ENCODE data around the gene KHDC4. TPM values are rescaled to one million over a fixed set of nuclear protein-coding genes. Genes with fewer than 3 reads are reported as not detected.

Gene KHDC4
- total RNA-seq, 1 donor from 2014 or later = 48.2 TPM

- no peaks in the 10 kb centered on the region for H3K9me3 ChIP-seq (ENCODE audit: insufficient read depth, low read depth, low read length)
- no peak overlapping the region for H2AFZ ChIP-seq (ENCODE audit: low read depth, low read length)
- no peak overlapping the region for H3K4me3 ChIP-seq (ENCODE audit: insufficient read depth, low read depth, low read length)
- FAIRE-seq = no peak
- no peak for DNase-seq (ENCODE audit: low read depth)
- H3K27ac Mint-ChIP-seq (ENCODE audit: unreplicated experiment) = no peak overlapping the region
- no peak for TF ChIP-seq EZH2 (IDR thresholded peaks at IDR 0.05; ENCODE audit: insufficient read depth, low read length)
- TF ChIP-seq CTCF (IDR thresholded peaks at IDR 0.05; ENCODE audit: insufficient read depth, low read depth, low read length) = no peak
- H3K4me1 ChIP-seq (ENCODE audit: insufficient read depth, low read length) = peaks cover 4% of the 10 kb centered on the region
- H3K79me2 ChIP-seq (ENCODE audit: insufficient read depth, low read length) = no peaks in the 10 kb centered on the region
- H3K4me2 ChIP-seq (ENCODE audit: low read length) = no peak overlapping the region
- H3K27ac ChIP-seq (ENCODE audit: low read depth, low read length) = no peak overlapping the region
- H3K36me3 ChIP-seq (ENCODE audit: insufficient read depth, low read length) = no peaks in the 10 kb centered on the region
- H3K36me3 Mint-ChIP-seq (ENCODE audit: low read depth, unreplicated experiment) = peaks cover 7% of the 10 kb centered on the region
- peaks cover 11% of the 10 kb centered on the region for H3K4me1 Mint-ChIP-seq (ENCODE audit: low read depth, unreplicated experiment)
- H3K4me3 Mint-ChIP-seq (ENCODE audit: unreplicated experiment) = no peak overlapping the region
- H3K9me3 Mint-ChIP-seq (ENCODE audit: unreplicated experiment) = no peaks in the 10 kb centered on the region
- H3K9ac ChIP-seq (ENCODE audit: low read length) = no peak overlapping the region
- no peaks in the 10 kb centered on the region for H4K20me1 ChIP-seq (ENCODE audit: insufficient read depth, low read length)
- H3K27me3 Mint-ChIP-seq (ENCODE audit: low read depth, unreplicated experiment) = no peaks in the 10 kb centered on the region
- no peaks in the 10 kb centered on the region for H3K27me3 ChIP-seq (ENCODE audit: insufficient read depth, low read length)
Observed at GRCh38 chr1:155880950-155881349, 53.3 kb downstream of the KHDC4 start.

- Histone ChIP-seq H3K36me3 (ENCODE audit: insufficient read depth, low read length) (no peaks in the 10 kb centered on the region), H3K4me2 (ENCODE audit: low read length) (no peak overlapping the region), H3K9ac (ENCODE audit: low read length) (no peak overlapping the region), H3K9me3 (ENCODE audit: insufficient read depth, low read depth, low read length) (no peaks in the 10 kb centered on the region), H3K4me1 (ENCODE audit: insufficient read depth, low read length) (peaks cover 4% of the 10 kb centered on the region), H3K79me2 (ENCODE audit: insufficient read depth, low read length) (no peaks in the 10 kb centered on the region), H3K27ac (ENCODE audit: low read depth, low read length) (no peak overlapping the region), H2AFZ (ENCODE audit: low read depth, low read length) (no peak overlapping the region), H3K4me3 (ENCODE audit: insufficient read depth, low read depth, low read length) (no peak overlapping the region), H4K20me1 (ENCODE audit: insufficient read depth, low read length) (no peaks in the 10 kb centered on the region), H3K27me3 (ENCODE audit: insufficient read depth, low read length) (no peaks in the 10 kb centered on the region)
- TF ChIP-seq EZH2 (IDR thresholded peaks at IDR 0.05; ENCODE audit: insufficient read depth, low read length) (no peak), CTCF (IDR thresholded peaks at IDR 0.05; ENCODE audit: insufficient read depth, low read depth, low read length) (no peak)
- FAIRE-seq (no peak), DNase-seq (ENCODE audit: low read depth) (no peak)
- H3K9me3 Mint-ChIP-seq (ENCODE audit: unreplicated experiment) = no peaks in the 10 kb centered on the region
- peaks cover 6% of the 10 kb centered on the region for H3K36me3 Mint-ChIP-seq (ENCODE audit: low read depth, unreplicated experiment)
- H3K27me3 Mint-ChIP-seq (ENCODE audit: low read depth, unreplicated experiment) = no peaks in the 10 kb centered on the region
- no peak overlapping the region for H3K27ac Mint-ChIP-seq (ENCODE audit: unreplicated experiment)
- no peak overlapping the region for H3K4me3 Mint-ChIP-seq (ENCODE audit: unreplicated experiment)
- peaks cover 11% of the 10 kb centered on the region for H3K4me1 Mint-ChIP-seq (ENCODE audit: low read depth, unreplicated experiment)
Observed at GRCh38 chr1:155880251-155880650, 54.0 kb downstream of the KHDC4 start.

- H3K27me3 Mint-ChIP-seq (ENCODE audit: low read depth, unreplicated experiment) = no peaks in the 10 kb centered on the region
- H3K27ac Mint-ChIP-seq (ENCODE audit: unreplicated experiment) = no peak overlapping the region
- no peak overlapping the region for H3K4me3 Mint-ChIP-seq (ENCODE audit: unreplicated experiment)
- no peaks in the 10 kb centered on the region for H3K36me3 ChIP-seq (ENCODE audit: insufficient read depth, low read length)
- H2AFZ ChIP-seq (ENCODE audit: low read depth, low read length) = no peak overlapping the region
- H3K79me2 ChIP-seq (ENCODE audit: insufficient read depth, low read length) = no peaks in the 10 kb centered on the region
- no peaks in the 10 kb centered on the region for H3K27me3 ChIP-seq (ENCODE audit: insufficient read depth, low read length)
- no peaks in the 10 kb centered on the region for H4K20me1 ChIP-seq (ENCODE audit: insufficient read depth, low read length)
- no peaks in the 10 kb centered on the region for H3K9me3 Mint-ChIP-seq (ENCODE audit: unreplicated experiment)
- no peak overlapping the region for H3K9ac ChIP-seq (ENCODE audit: low read length)
- FAIRE-seq (no peak), DNase-seq (ENCODE audit: low read depth) (no peak)
- peaks cover 4% of the 10 kb centered on the region for H3K36me3 Mint-ChIP-seq (ENCODE audit: low read depth, unreplicated experiment)
- H3K4me2 ChIP-seq (ENCODE audit: low read length) = no peak overlapping the region
- H3K4me1 Mint-ChIP-seq (ENCODE audit: low read depth, unreplicated experiment) = no peaks in the 10 kb centered on the region
- H3K9me3 ChIP-seq (ENCODE audit: insufficient read depth, low read depth, low read length) = no peaks in the 10 kb centered on the region
- H3K27ac ChIP-seq (ENCODE audit: low read depth, low read length) = no peak overlapping the region
- H3K4me1 ChIP-seq (ENCODE audit: insufficient read depth, low read length) = peaks cover 10% of the 10 kb centered on the region
- no peak for TF ChIP-seq EZH2 (IDR thresholded peaks at IDR 0.05; ENCODE audit: insufficient read depth, low read length)
- TF ChIP-seq CTCF (IDR thresholded peaks at IDR 0.05; ENCODE audit: insufficient read depth, low read depth, low read length) = no peak
- no peak overlapping the region for H3K4me3 ChIP-seq (ENCODE audit: insufficient read depth, low read depth, low read length)
Observed at GRCh38 chr1:155877945-155878344, 56.3 kb downstream of the KHDC4 start.
